Muscle of arm (tissue), 14 donors: ENCODE data around the gene CDC16. TPM values are rescaled to one million over a fixed set of nuclear protein-coding genes. Genes with fewer than 3 reads are reported as not detected.
"Not testable (repeated sequence)": the region's sequence is repeated elsewhere in the genome, so short reads cannot be mapped to it uniquely, and the experiment has no call there.

ENCODE experiments used
- DNase-seq: peaks from one replicate; pipeline ENCODE4 v3.0.0-alpha.2; 2013
- long read RNA-seq, 11 donors: transcript quantifications; one replicate each; lab custom pipeline, GENCODE V29; 2026
- polyA plus RNA-seq, 12 donors: library from polyadenylated mRNA; unstranded; fragments of 120-200 nt; gene quantifications; one replicate each; pipeline ENCODE4 v1.2.1, GENCODE V29; 2013; ENCODE audit not compliant: insufficient read length in 12 of 12

The CDC16 gene
- polyA plus RNA-seq = 100 to 1,000 TPM in 2 of 12 donors, 10 to 100 TPM in 9, not detected in 1; 60.8 to 112 (median 81.0) TPM
- long read RNA-seq, donor 1, transcript CDC16-210 (6 exons, 1,003 nt) = major isoform, 6 of 17 reads
- long read RNA-seq, donor 1, partial matches to known transcripts = 7 of 17 reads
- long read RNA-seq, donor 1, other reads (novel, unspliced or antisense) = 0 of 17 reads
- long read RNA-seq, donor 2, transcript CDC16-203 (18 exons, 2,203 nt) = major isoform, 7 of 21 reads
- long read RNA-seq, donor 2, partial matches to known transcripts = 8 of 21 reads
- long read RNA-seq, donor 2, other reads (novel, unspliced or antisense) = 0 of 21 reads
- long read RNA-seq, donor 3, partial matches to known transcripts = 0 of 4 reads
- long read RNA-seq, donor 3, other reads (novel, unspliced or antisense) = 0 of 4 reads
- long read RNA-seq, donor 4, partial matches to known transcripts = 0 of 6 reads
- long read RNA-seq, donor 4, other reads (novel, unspliced or antisense) = 0 of 6 reads
- long read RNA-seq, donor 5, transcript CDC16-203 (18 exons, 2,203 nt) = major isoform, 10 of 17 reads
- long read RNA-seq, donor 5, partial matches to known transcripts = 0 of 17 reads
- long read RNA-seq, donor 5, other reads (novel, unspliced or antisense) = 0 of 17 reads
- long read RNA-seq, donor 6 = 0 reads
- long read RNA-seq, donor 7, partial matches to known transcripts = 0 of 4 reads
- long read RNA-seq, donor 7, other reads (novel, unspliced or antisense) = 0 of 4 reads
- long read RNA-seq, donor 8, transcript CDC16-203 (18 exons, 2,203 nt) = major isoform, 5 of 9 reads
- long read RNA-seq, donor 8, partial matches to known transcripts = 0 of 9 reads
- long read RNA-seq, donor 8, other reads (novel, unspliced or antisense) = 0 of 9 reads
- long read RNA-seq, donor 9, partial matches to known transcripts = 6 of 11 reads
- long read RNA-seq, donor 9, other reads (novel, unspliced or antisense) = 0 of 11 reads
- long read RNA-seq, donor 10, transcript CDC16-203 (18 exons, 2,203 nt) = major isoform, 7 of 9 reads
- long read RNA-seq, donor 10, partial matches to known transcripts = 0 of 9 reads
- long read RNA-seq, donor 10, other reads (novel, unspliced or antisense) = 0 of 9 reads
- long read RNA-seq, donor 11, partial matches to known transcripts = 6 of 11 reads
- long read RNA-seq, donor 11, other reads (novel, unspliced or antisense) = 0 of 11 reads

GRCh38 chr13:114234645-114235421, at the start of gene CDC16:
TSS of gene CDC16 (plus strand) at chr13:114234897. CDS start at chr13:114235085, 188 bp downstream.
- DNase-seq = peak; percentile 90

GRCh38 chr13:114185182-114185971, 49.3 kb upstream of the CDC16 start:
- no peak for DNase-seq

DNA sequence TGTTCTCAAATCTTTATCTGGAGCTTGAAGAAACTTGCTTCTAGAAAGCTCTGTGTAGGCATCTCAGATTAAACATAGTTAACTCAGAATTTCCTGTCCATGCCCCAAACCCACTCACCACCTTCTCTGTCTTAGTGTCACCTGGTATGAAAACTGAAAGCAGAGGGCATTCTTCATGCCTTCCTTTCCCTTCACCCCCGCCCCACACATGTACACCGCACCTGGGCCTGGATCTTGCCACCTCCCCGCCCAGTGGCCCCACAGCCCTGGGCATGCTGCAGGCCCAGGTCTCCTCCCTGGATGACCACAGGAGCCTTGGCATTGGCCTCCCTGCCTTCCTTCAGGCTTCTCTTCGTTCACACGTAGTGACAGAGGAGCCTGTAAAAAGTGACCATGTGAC, 39.8 kb upstream of the CDC16 start:
- no peak for DNase-seq

- no peak for DNase-seq
Observed at GRCh38 chr13:114196629-114197028, 38.1 kb upstream of the CDC16 start.

GRCh38 chr13:114198556-114198955, 36.1 kb upstream of the CDC16 start:
- no peak for DNase-seq

DNA sequence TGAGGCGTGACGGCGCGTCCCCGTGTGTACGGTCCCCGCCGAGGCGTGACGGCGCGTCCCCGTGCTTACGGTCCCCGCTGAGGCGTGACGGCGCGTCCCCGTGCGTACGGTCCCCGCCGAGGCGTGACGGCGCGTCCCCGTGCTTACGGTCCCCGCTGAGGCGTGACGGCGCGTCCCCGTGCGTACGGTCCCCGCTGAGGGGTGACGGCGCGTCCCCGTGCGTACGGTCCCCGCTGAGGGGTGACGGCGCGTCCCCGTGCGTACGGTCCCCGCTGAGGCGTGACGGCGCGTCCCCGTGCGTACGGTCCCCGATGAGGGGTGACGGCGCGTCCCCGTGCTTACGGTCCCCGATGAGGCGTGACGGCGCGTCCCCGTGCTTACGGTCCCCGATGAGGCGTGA, 35.2 kb upstream of the CDC16 start:
- DNase-seq = not testable (repeated sequence)

GRCh38 chr13:114199954-114200353, 34.7 kb upstream of the CDC16 start:
- no peak for DNase-seq

DNA sequence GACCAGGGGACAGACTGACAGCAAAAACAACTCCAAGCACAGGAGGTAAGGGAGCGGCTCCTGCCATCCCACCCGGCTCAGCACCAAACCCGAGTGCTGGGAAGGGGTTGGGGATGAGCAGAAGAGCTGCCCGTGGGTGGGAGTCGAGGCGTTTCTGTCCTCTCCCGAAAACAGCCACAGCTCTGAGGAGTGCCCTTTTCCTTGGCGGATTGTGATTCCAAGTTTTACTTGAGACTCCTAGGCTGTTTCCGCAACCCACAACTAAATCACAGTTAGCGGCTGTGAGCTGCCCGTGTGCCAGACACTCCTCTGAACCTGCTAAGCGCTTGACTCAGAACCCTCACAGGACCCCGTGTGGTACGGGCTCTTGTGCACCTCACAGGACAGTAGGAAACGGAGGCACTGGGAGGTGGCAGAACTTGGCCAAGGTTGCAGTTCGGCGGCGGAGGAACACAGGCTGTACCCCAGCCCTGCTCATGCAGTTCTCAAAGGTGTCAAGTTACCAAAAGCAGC, 34.2 kb upstream of the CDC16 start:
- DNase-seq = no peak

DNA sequence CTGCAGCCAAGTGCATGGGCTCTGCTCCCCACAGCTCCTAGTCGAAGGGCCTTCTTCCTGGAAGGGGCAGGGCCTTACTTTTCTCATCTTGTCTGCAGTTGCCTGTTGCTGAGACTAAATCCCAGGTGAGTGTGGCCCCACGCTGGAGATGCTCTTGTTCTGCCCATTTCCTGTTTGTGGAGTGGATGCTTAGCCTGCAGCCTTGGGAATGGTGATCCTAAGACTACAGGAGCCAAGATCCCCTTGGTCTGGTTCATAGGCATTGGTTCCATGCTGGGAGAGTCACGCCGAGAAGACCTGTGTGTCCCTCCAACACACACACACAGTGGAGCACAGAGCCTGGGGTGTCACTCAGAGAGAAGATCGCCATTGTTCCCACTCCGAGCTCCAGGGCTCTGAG, 32.1 kb upstream of the CDC16 start:
- no peak for DNase-seq

- no peak for DNase-seq
Observed at GRCh38 chr13:114203536-114203935, 31.2 kb upstream of the CDC16 start.

GRCh38 chr13:114204894-114205293, 29.8 kb upstream of the CDC16 start:
- no peak for DNase-seq

GRCh38 chr13:114208134-114208533, 26.6 kb upstream of the CDC16 start:
- no peak for DNase-seq

DNA sequence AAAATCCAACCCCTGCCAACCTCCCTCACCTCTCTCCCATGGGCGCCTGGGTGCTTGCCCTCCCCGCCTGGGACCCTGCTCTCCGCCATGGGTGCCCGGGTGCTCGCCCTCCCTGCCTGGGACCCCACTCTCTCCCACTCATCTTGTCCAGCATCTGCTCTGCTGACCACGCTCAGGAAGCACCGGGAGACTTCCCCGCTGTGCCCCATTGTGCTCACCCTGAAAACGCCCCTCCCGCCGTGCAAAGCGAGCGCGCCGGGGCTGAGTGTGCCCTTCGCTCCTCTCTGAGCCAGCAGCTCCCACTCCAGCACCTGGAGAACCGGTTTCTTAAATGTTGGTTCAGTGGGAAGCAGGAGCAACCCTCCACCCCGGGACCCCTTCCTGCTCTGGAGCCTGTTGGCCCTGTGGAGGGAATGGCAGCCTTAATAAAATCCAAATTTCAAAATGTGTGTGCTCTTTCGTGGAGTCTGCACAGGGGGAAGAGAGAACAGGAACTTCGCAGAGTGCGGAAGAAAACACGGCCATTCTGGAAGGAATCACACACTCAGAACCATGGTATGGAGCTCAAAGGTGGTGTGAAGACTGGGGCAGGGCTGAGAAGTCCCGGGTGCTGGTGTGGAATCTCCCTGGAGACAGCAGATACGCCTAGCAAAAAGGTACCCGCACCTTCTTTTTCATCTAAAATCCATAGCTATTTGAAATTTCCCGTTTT, 23.1 kb upstream of the CDC16 start:
- no peak for DNase-seq

DNA sequence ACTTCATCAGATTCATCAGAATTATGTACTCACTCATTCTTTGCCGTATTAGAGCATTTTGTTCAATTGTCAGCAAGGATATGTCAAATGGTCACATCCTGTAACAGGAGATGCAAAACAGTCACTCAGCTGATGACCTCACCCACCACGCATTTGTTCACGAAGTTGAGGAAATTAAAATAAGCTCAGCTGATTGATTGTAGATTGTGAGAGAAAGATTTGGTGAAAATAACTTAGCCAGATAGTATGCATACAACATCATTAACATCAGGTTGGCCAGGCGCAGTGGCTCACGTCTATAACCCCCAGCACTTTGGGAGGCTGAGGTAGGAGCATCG, 22.6 kb upstream of the CDC16 start:
- DNase-seq = no peak

- no peak for DNase-seq
Observed at GRCh38 chr13:114213980-114214379, 20.7 kb upstream of the CDC16 start.

- DNase-seq = no peak
Observed at GRCh38 chr13:114219392-114219791, 15.3 kb upstream of the CDC16 start.

GRCh38 chr13:114222461-114222968, 12.2 kb upstream of the CDC16 start:
- no peak for DNase-seq

DNA sequence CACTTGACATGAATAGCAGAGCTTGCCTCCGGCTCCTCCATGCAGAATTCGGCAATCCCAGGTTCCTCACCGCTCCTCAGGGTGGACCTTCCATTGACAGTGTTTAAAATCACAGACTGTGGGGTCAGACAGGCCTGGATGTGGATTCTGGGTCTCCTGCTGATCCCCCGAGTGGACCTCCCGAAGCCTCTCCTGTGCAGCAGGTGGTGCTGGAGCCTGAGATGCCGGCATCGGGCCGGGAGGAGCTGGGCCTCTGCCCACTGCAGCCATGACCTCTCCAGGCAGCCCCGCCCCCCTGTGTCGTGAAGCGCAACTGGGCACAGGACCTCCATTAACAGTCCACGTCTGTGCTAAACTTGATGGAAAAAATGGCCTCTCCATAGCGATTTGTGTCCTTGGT, 10.5 kb upstream of the CDC16 start:
- no peak for DNase-seq

- DNase-seq = no peak
Observed at GRCh38 chr13:114225610-114226009, 9.1 kb upstream of the CDC16 start.

DNA sequence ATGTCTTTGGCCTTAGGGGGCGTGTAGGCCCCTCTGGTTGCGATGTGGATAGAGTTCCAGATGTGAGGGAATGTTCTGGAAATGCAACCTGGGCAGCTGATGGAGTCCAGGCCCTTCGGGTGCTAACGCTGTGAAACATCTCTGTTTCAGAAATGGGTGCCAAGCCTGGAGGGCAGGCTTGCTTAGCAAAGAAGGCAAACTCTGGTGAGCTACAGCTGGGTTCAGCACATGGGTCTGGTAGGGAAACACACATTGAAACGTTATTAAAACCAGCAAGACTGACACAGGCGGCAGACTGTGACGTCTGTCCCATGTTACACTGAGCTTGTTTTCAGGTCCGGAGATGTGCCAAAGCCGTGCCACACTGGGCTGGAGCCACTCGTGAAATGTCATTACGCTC, 8.6 kb upstream of the CDC16 start:
- DNase-seq = no peak
